Natural killer cell (primary cell): ENCODE measurements around the gene DSC1. TPM values are rescaled to one million over a fixed set of nuclear protein-coding genes. Genes with fewer than 3 reads are reported as not detected.
A peak's percentile ranks its signal among the peaks of the same experiment; 100 is the strongest.

Experiments used
- ATAC-seq, 3 donors: fragments of 150-1000 bp in 2 of 3; fragments of 200-7000 bp in 1 of 3; cut with Tn5 transposase; 1 replicate in 1 of 3; 2 replicates in 2 of 3; pipeline ENCODE4 v1.10.0; 2021; ENCODE audit warnings: mild to moderate bottlenecking in 2 of 3, moderate library complexity in 2 of 3
- DNase-seq, 2 donors: peaks; one replicate each; pipeline versions ENCODE4 v3.0.0 to v3.0.0-alpha.2; 2013 to 2021; ENCODE audit warnings: mixed read lengths in 1 of 2
- H3K27ac ChIP-seq: one replicate; pipeline ENCODE4 v1.5.1; 2013; ENCODE audit warnings: mild to moderate bottlenecking, low read length
- H3K27me3 ChIP-seq: one replicate; pipeline ENCODE4 v1.6.1; 2013; ENCODE audit warnings: low read length; ENCODE audit not compliant: control insufficient read depth, insufficient read depth
- H3K36me3 ChIP-seq: one replicate; pipeline ENCODE4 v1.6.1; 2013; ENCODE audit warnings: low read length; ENCODE audit not compliant: control insufficient read depth, insufficient read depth
- H3K4me1 ChIP-seq: one replicate; pipeline ENCODE4 v1.6.1; 2013; ENCODE audit warnings: low read length; ENCODE audit not compliant: control insufficient read depth, insufficient read depth
- H3K4me3 ChIP-seq: one replicate; pipeline ENCODE4 v1.5.1; 2013; ENCODE audit warnings: low read length
- H3K9me3 ChIP-seq: one replicate; pipeline ENCODE4 v1.6.1; 2013; ENCODE audit warnings: low read length; ENCODE audit not compliant: control insufficient read depth, insufficient read depth
- H3K27ac Mint-ChIP-seq, 2 donors: one replicate each; pipeline ENCODE4 v1.8.0; 2022; ENCODE audit warnings: mild to moderate bottlenecking in 2 of 2, mixed read lengths in 2 of 2, moderate library complexity in 1 of 2
- H3K27me3 Mint-ChIP-seq, 2 donors: one replicate each; pipeline ENCODE4 v1.8.0; 2022; ENCODE audit warnings: low read depth in 2 of 2, mixed read lengths in 2 of 2
- H3K36me3 Mint-ChIP-seq: one replicate; pipeline ENCODE4 v1.8.0; 2022; ENCODE audit warnings: mixed read lengths
- H3K4me1 Mint-ChIP-seq, 2 donors: one replicate each; pipeline ENCODE4 v1.8.0; 2022; ENCODE audit warnings: mixed read lengths in 2 of 2
- H3K4me3 Mint-ChIP-seq: one replicate; pipeline ENCODE4 v1.8.0; 2022; ENCODE audit warnings: mild to moderate bottlenecking, moderate library complexity, mixed read lengths
- H3K9me3 Mint-ChIP-seq, 2 donors: one replicate each; pipeline ENCODE4 v1.8.0; 2022; ENCODE audit warnings: mixed read lengths in 2 of 2
- WGBS: methylation state at CpG from one replicate; pipeline ENCODE4 v1.1.7; 2013; ENCODE audit warnings: missing lambda C conversion rate; ENCODE audit not compliant: insufficient coverage; 5-methylcytosine and 5-hydroxymethylcytosine counted together
- intact Hi-C: fragments of 100-400 bp; cut with micrococcal nuclease; formaldehyde crosslinking; loops from one replicate; pipeline ENCODE4 v1.14.2; 2022
- total RNA-seq, 4 donors: library from RNA; stranded (reverse); fragments of 120-200 nt in 1 of 4; gene quantifications; one replicate each; pipeline versions ENCODE4 v1.2.3 to v1.2.4, GENCODE V29; 2013 to 2022
- TF ChIP-seq, protein P1 (sequence below): fragments of 200-600 bp; IDR thresholded peaks from one replicate; pipeline ENCODE4 v1.8.0; 2022; ENCODE audit warnings: antibody characterized with exemption

Gene DSC1
- total RNA-seq, 3 donors from 2014 or later (not counting 1 experiment from before 2014, with no cell fraction given) = 0.05 to 0.50 TPM; not detected in 1

DNA sequence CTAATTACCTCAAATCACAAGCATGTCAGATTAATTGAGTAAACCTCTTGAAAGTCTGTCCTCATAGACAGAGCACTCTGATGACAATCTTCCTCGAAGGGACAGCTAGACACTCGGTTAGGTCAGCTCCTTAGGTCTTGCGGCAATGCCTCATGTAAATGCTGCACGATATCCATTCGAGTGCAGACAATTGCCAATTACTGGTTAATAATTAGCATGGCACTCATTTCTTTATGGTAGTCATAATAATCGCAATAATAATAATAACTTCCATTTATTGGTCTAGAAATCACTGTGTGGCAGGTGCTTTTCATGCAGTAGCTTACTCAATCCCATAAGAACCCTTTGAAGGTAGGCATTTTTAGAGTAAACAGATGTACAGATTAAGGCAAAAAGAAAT is 44.7 kb upstream of the DSC1 start:
- Mint-ChIP-seq H3K9me3 (peaks cover 7 to 8% of the 10 kb centered on the region in 2 donors), H3K27me3 (no peaks in the 10 kb centered on the region), H3K4me1 (no peaks in the 10 kb centered on the region), H3K36me3 (no peaks in the 10 kb centered on the region), H3K27ac (no peak overlapping the region), H3K4me3 (no peak overlapping the region)
- H3K27ac ChIP-seq = no peak overlapping the region
- H3K27me3 ChIP-seq = no peaks in the 10 kb centered on the region
- H3K4me1 ChIP-seq = no peaks in the 10 kb centered on the region
- TF ChIP-seq, protein P1, sequence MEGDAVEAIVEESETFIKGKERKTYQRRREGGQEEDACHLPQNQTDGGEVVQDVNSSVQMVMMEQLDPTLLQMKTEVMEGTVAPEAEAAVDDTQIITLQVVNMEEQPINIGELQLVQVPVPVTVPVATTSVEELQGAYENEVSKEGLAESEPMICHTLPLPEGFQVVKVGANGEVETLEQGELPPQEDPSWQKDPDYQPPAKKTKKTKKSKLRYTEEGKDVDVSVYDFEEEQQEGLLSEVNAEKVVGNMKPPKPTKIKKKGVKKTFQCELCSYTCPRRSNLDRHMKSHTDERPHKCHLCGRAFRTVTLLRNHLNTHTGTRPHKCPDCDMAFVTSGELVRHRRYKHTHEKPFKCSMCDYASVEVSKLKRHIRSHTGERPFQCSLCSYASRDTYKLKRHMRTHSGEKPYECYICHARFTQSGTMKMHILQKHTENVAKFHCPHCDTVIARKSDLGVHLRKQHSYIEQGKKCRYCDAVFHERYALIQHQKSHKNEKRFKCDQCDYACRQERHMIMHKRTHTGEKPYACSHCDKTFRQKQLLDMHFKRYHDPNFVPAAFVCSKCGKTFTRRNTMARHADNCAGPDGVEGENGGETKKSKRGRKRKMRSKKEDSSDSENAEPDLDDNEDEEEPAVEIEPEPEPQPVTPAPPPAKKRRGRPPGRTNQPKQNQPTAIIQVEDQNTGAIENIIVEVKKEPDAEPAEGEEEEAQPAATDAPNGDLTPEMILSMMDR = no peak
- WGBS = 89% methylated on average over 5 of the region's 6 CpGs
- H3K4me3 ChIP-seq = no peak overlapping the region
- intact Hi-C loops = no loop called here
- no peak for ATAC-seq
- no peak for DNase-seq
- H3K9me3 ChIP-seq = no peaks in the 10 kb centered on the region
- no peaks in the 10 kb centered on the region for H3K36me3 ChIP-seq

DNA sequence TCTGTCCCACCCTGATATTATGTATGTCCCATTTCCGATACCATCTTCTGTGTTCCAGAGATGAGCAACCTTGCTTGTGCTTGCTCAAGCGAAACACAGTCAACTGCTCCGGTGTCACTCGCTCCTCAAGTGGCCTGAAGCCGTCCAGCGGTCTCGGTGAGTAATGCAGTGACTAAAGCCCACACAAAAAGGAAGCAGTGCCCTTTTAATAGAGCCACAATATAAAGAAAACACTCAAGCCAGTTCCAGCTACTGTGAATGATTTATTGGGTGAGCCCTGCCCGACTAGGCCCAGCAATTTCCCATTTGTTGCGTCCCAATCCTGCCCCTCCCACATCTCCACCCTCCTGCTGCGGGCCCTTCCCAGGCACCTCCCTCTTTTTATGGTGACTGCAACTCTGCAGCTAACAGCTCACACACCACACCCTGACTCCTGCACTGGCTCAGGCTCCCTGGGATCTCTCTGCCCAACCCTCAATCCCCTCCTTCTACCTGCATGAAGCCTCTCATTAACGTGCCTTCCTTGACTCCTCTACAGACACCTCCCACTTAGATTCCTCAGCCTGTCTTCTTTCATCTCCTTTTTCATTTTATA is 44.2 kb upstream of the DSC1 start:
- TF ChIP-seq, protein P1 = no peak
- intact Hi-C loops = no loop called here
- Histone ChIP-seq H3K27ac (no peak overlapping the region), H3K4me1 (no peaks in the 10 kb centered on the region), H3K27me3 (no peaks in the 10 kb centered on the region), H3K36me3 (no peaks in the 10 kb centered on the region), H3K9me3 (no peaks in the 10 kb centered on the region), H3K4me3 (no peak overlapping the region)
- peaks cover 7 to 8% of the 10 kb centered on the region in 2 donors for H3K9me3 Mint-ChIP-seq
- no peak overlapping the region for H3K27ac Mint-ChIP-seq
- H3K36me3 Mint-ChIP-seq = no peaks in the 10 kb centered on the region
- H3K4me3 Mint-ChIP-seq = no peak overlapping the region
- 17% methylated on average over 11 of the region's 11 CpGs for WGBS
- DNase-seq (peak in 1 of 2 donors; percentile 12), ATAC-seq (peak in 1 of 3 donors; percentile 34)
- H3K27me3 Mint-ChIP-seq = no peaks in the 10 kb centered on the region
- no peaks in the 10 kb centered on the region for H3K4me1 Mint-ChIP-seq

DNA sequence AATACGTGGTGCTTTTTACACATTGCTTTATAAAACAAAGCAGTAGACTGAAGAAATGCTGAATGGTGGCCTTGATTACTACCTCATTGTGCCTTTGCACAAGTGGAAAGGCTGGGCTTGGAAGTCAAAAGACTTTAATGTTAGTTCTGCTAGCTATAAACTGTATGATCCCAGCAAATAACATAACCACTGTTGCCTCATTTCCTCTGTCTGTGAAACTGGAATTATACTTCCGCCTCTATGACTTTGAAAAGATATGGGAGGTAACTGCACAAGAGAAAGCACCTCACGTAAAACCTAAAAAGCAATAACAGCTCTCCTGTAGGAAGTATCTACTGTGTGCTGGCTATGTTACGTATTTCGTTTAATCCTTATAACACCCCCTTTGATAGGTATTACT is 43.4 kb upstream of the DSC1 start:
- intact Hi-C loops = no loop called here
- Histone ChIP-seq H3K4me3 (no peak overlapping the region), H3K36me3 (no peaks in the 10 kb centered on the region), H3K27me3 (no peaks in the 10 kb centered on the region), H3K9me3 (no peaks in the 10 kb centered on the region), H3K4me1 (no peaks in the 10 kb centered on the region), H3K27ac (no peak overlapping the region)
- Mint-ChIP-seq H3K9me3 (peaks cover 7 to 8% of the 10 kb centered on the region in 2 donors), H3K4me3 (no peak overlapping the region), H3K36me3 (no peaks in the 10 kb centered on the region), H3K27ac (no peak overlapping the region), H3K4me1 (no peaks in the 10 kb centered on the region), H3K27me3 (no peaks in the 10 kb centered on the region)
- WGBS = 85% methylated on average over 3 of the region's 5 CpGs
- DNase-seq (no peak), ATAC-seq (no peak)
- TF ChIP-seq, protein P1 = no peak

DNA sequence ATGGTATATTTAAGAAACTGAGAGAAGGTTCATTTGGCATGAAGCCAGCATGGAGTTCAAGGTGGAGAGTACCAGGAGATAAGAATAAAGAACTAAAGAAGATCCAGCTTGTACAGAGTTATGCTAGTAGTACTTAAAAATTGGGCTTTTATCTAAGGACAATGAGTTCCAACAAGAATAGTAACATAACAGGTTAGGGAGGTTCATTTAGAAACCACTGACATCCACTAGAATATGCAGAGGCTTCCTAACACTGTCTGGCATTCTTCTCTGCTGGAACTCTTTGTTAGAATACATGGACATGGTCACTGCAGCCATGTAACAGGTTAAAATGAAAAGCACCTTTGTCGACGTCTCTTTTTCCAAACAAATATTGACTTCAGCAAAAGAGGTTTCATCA is 42.6 kb upstream of the DSC1 start:
- no peaks in the 10 kb centered on the region for H3K27me3 ChIP-seq
- H3K9me3 ChIP-seq = no peaks in the 10 kb centered on the region
- Mint-ChIP-seq H3K4me3 (no peak overlapping the region), H3K9me3 (peaks cover 4 to 6% of the 10 kb centered on the region in 2 donors), H3K36me3 (no peaks in the 10 kb centered on the region), H3K4me1 (no peaks in the 10 kb centered on the region), H3K27me3 (no peaks in the 10 kb centered on the region), H3K27ac (no peak overlapping the region)
- intact Hi-C loops = no loop called here
- no peaks in the 10 kb centered on the region for H3K36me3 ChIP-seq
- no peaks in the 10 kb centered on the region for H3K4me1 ChIP-seq
- TF ChIP-seq, protein P1 = no peak
- no peak overlapping the region for H3K4me3 ChIP-seq
- no peak overlapping the region for H3K27ac ChIP-seq
- ATAC-seq = no peak
- 98% methylated on average over 2 of the region's 2 CpGs for WGBS
- DNase-seq = no peak
